HCT116 (cell line): Measurements from ENCODE around the gene NOS2. TPM values are rescaled to one million over a fixed set of nuclear protein-coding genes. Genes with fewer than 3 reads are reported as not detected.

Experiments used
- ATAC-seq: fragments of 200-7000 bp; cut with Tn5 transposase; 2 replicates; pipeline ENCODE4 v1.9.1; 2020; ENCODE audit warnings: mild to moderate bottlenecking, moderate library complexity
- BruUV-seq: library from RNA; stranded (reverse); fragments of 400-500 nt; replicated peaks from 2 replicates; lab custom pipeline; 2021; lab: Mats Ljungman, UMichigan
- CTCF ChIA-PET: fragments of 300-600 bp; sonication (Branson Sonifier 250); formaldehyde crosslinking; loops from one replicate; lab custom pipeline; 2021; ENCODE audit warnings: antibody characterized with exemption; lab: Charles Lee
- POLR2A ChIA-PET: fragments of 300-600, 350-600 bp; sonication (Branson Sonifier 250); formaldehyde crosslinking; loops from one replicate; lab custom pipeline; 2021; ENCODE audit warnings: antibody characterized with exemption; lab: Charles Lee
- RAD21 ChIA-PET, 2 experiments: fragments of 300-600 bp; sonication (Branson Sonifier 250); formaldehyde crosslinking; loops; one replicate each; lab custom pipeline; 2023; ENCODE audit warnings: low total read pairs in 2 of 2; ENCODE audit not compliant: uncharacterized antibody in 2 of 2, unreplicated experiment in 2 of 2, low non-redundant PET in 1 of 2; lab: Charles Lee
- DNase-seq: peaks from one replicate; pipeline ENCODE4 v3.0.0-alpha.2; 2010; ENCODE audit warnings: low read depth, low spot score
- H2AFZ ChIP-seq: fragments of 200-600 bp; shearing (Covaris generic), sonication (generic); 2 replicates; pipeline ENCODE4 v1.6.1; 2017; ENCODE audit warnings: low read depth, mixed run types, mixed read lengths, antibody characterized with exemption, low read length; ENCODE audit not compliant: poor library complexity, severe bottlenecking
- H3K27ac ChIP-seq: 2 replicates; pipeline ENCODE4 v1.5.1; 2012; ENCODE audit warnings: low read depth, low read length
- H3K27me3 ChIP-seq: fragments of 200-600 bp; sonication (generic); 2 replicates; pipeline ENCODE4 v1.6.1; 2016; ENCODE audit warnings: mixed run types, low read length, mixed read lengths; ENCODE audit not compliant: insufficient read depth
- H3K36me3 ChIP-seq, 2 experiments: fragments of 200-500 bp in 1 of 2; fragments of 200-600 bp in 1 of 2; sonication (Bioruptor generic) in 1 of 2; sonication (generic) in 1 of 2; 2 replicates each; pipeline versions ENCODE4 v1.5.1 to v1.6.1; 2014 to 2016; ENCODE audit warnings: low read length in 2 of 2, inconsistent platforms in 1 of 2, mixed read lengths in 1 of 2, mixed run types in 1 of 2; ENCODE audit not compliant: insufficient read depth in 2 of 2, control insufficient read depth in 1 of 2
- H3K4me1 ChIP-seq, 2 experiments: fragments of 200-600 bp in 1 of 2; sonication (generic) in 1 of 2; 2 replicates each; pipeline versions ENCODE4 v1.5.1 to v1.6.1; 2012 to 2017; ENCODE audit warnings: low read length in 2 of 2, inconsistent platforms in 1 of 2, mild to moderate bottlenecking in 1 of 2, mixed read lengths in 1 of 2, mixed run types in 1 of 2, moderate library complexity in 1 of 2; ENCODE audit not compliant: insufficient read depth in 2 of 2, control insufficient read depth in 1 of 2
- H3K4me2 ChIP-seq: fragments of 200-600 bp; sonication (generic); 2 replicates; pipeline ENCODE4 v1.6.1; 2017; ENCODE audit warnings: mixed run types, low read length, mixed read lengths
- H3K4me3 ChIP-seq, 2 experiments: fragments of 200-600 bp in 1 of 2; sonication (generic) in 1 of 2; replicated peaks in 1 of 2; 2 replicates each; pipeline ENCODE4 v1.5.1; 2011 to 2016; ENCODE audit warnings: low read length in 2 of 2, control low read depth in 1 of 2, low read depth in 1 of 2, mild to moderate bottlenecking in 1 of 2, mixed read lengths in 1 of 2, mixed run types in 1 of 2
- H3K79me2 ChIP-seq: fragments of 200-600 bp; sonication (generic); 2 replicates; pipeline ENCODE4 v1.6.1; 2017; ENCODE audit warnings: mild to moderate bottlenecking, mixed run types, low read length, moderate library complexity, mixed read lengths; ENCODE audit not compliant: insufficient read depth
- H3K9ac ChIP-seq: fragments of 200-600 bp; sonication (generic); 2 replicates; pipeline ENCODE4 v1.6.1; 2016; ENCODE audit warnings: low read length, mixed read lengths
- H3K9me2 ChIP-seq: fragments of 200-600 bp; sonication (generic), shearing (Covaris generic); 2 replicates; pipeline ENCODE4 v1.6.1; 2017; ENCODE audit warnings: mixed run types, mild to moderate bottlenecking, moderate library complexity; ENCODE audit not compliant: insufficient read depth
- H3K9me3 ChIP-seq, 2 experiments: fragments of 200-500 bp in 1 of 2; fragments of 200-600 bp in 1 of 2; sonication (Bioruptor generic) in 1 of 2; sonication (generic) in 1 of 2; 2 replicates each; pipeline ENCODE4 v1.6.1; 2014 to 2017; ENCODE audit warnings: low read length in 2 of 2, mixed read lengths in 2 of 2, inconsistent platforms in 1 of 2, low read depth in 1 of 2, mild to moderate bottlenecking in 1 of 2, mixed run types in 1 of 2, moderate library complexity in 1 of 2; ENCODE audit not compliant: control insufficient read depth in 1 of 2, insufficient read depth in 1 of 2
- H4K20me1 ChIP-seq: fragments of 200-600 bp; sonication (generic), shearing (Covaris generic); 2 replicates; pipeline ENCODE4 v1.6.1; 2017; ENCODE audit warnings: mixed run types, mild to moderate bottlenecking, moderate library complexity; ENCODE audit not compliant: insufficient read depth
- ATF3 ChIP-seq: IDR thresholded peaks from 2 replicates; pipeline ENCODE4 v1.6.1; 2012
- CBX3 ChIP-seq: IDR thresholded peaks from 2 replicates; pipeline ENCODE4 v1.6.1; 2012; ENCODE audit warnings: low read depth
- CEBPB ChIP-seq: IDR thresholded peaks from 2 replicates; pipeline ENCODE4 v1.6.1; 2012; ENCODE audit warnings: low read depth
- ELF1 ChIP-seq: IDR thresholded peaks from 2 replicates; pipeline ENCODE4 v1.6.1; 2012; ENCODE audit warnings: low read depth, borderline replicate concordance
- EZH2 ChIP-seq: fragments of 200-600 bp; sonication (generic); IDR thresholded peaks from 2 replicates; pipeline ENCODE4 v1.6.1; 2017; ENCODE audit warnings: antibody characterized with exemption, mixed run types
- EZH2phosphoT487 ChIP-seq: fragments of 200-600 bp; IDR thresholded peaks from 2 replicates; pipeline ENCODE4 v1.6.1; 2018; ENCODE audit warnings: antibody characterized with exemption, borderline replicate concordance
- POLR2A ChIP-seq: IDR thresholded peaks from 2 replicates; pipeline ENCODE4 v1.7.0; 2011; ENCODE audit warnings: borderline replicate concordance; ENCODE audit not compliant: insufficient read depth, insufficient read length; ENCODE audit errors: extremely low read depth
- SIN3A ChIP-seq: IDR thresholded peaks from 2 replicates; pipeline ENCODE4 v1.6.1; 2012; ENCODE audit warnings: low read depth
- SRF ChIP-seq: IDR thresholded peaks from 2 replicates; pipeline ENCODE4 v1.6.1; 2012; ENCODE audit warnings: low read depth
- TCF7L2 ChIP-seq: IDR thresholded peaks from 2 replicates; pipeline ENCODE4 v1.7.0; 2011; ENCODE audit warnings: borderline replicate concordance, inconsistent platforms; ENCODE audit not compliant: insufficient read depth, insufficient read length; ENCODE audit errors: extremely low read depth
- YY1 ChIP-seq: IDR thresholded peaks from 2 replicates; pipeline ENCODE4 v1.6.1; 2011; ENCODE audit warnings: low read length, low read depth, moderate library complexity, mild to moderate bottlenecking; ENCODE audit not compliant: insufficient replicate concordance; ENCODE audit errors: extremely low read depth
- ZNF274 ChIP-seq: fragments of 200-500 bp; sonication (Bioruptor generic); IDR thresholded peaks from 2 replicates; pipeline ENCODE4 v1.6.1; 2014; ENCODE audit warnings: mild to moderate bottlenecking, low read depth, low read length, inconsistent platforms
- intact Hi-C: fragments of 100-400 bp; cut with micrococcal nuclease; formaldehyde crosslinking; loops from 2 replicates; pipeline ENCODE4 v1.10.0; 2022
- total RNA-seq: library from RNA; stranded (reverse); gene quantifications from one replicate; pipeline ENCODE4 v1.2.1, GENCODE V29; 2021; ENCODE audit not compliant: unreplicated experiment
- TF ChIP-seq, protein P1 (sequence below): IDR thresholded peaks from 2 replicates; pipeline ENCODE4 v1.6.1; 2012; ENCODE audit warnings: low read depth
- TF ChIP-seq, protein P2 (sequence below): IDR thresholded peaks from 2 replicates; pipeline ENCODE4 v1.6.1; 2011; ENCODE audit warnings: mild to moderate bottlenecking, low read length, moderate library complexity; ENCODE audit not compliant: insufficient replicate concordance; ENCODE audit errors: extremely low read depth

The NOS2 gene
- total RNA-seq, 1 experiment from 2014 or later: 0.07 TPM

- intact Hi-C loops: loop anchor here (5.0 kb wide), 1 partner anchor 49 kb away; no protein-coding TSS in a partner anchor
- RAD21 ChIA-PET: no interaction called here
- Histone ChIP-seq H2AFZ (no peak overlapping the region), H3K9ac (no peak overlapping the region), H3K4me2 (no peak overlapping the region), H3K9me3 (no peaks in the 10 kb centered on the region), H3K4me3 (no peak overlapping the region), H4K20me1 (no peaks in the 10 kb centered on the region), H3K79me2 (no peaks in the 10 kb centered on the region), H3K27ac (no peak overlapping the region), H3K4me1 (peaks cover 0 to 11% of the 10 kb centered on the region in 2 experiments; a peak in 1 of 4 replicates), H3K9me2 (no peaks in the 10 kb centered on the region), H3K36me3 (no peaks in the 10 kb centered on the region), H3K27me3 (no peaks in the 10 kb centered on the region)
- CTCF ChIA-PET: interaction anchor here (2.3 kb wide), 1 partner anchor 12 kb away, joined by 9 read pairs; no protein-coding TSS in a partner anchor
- BruUV-seq: no TSS peak
- DNase-seq: no peak
- POLR2A ChIA-PET: no interaction called here
- TF ChIP-seq ZNF274: no peak
- TF ChIP-seq CEBPB: no peak
- TF ChIP-seq CBX3: no peak
- no peak for TF ChIP-seq YY1
- TF ChIP-seq, protein P1, sequence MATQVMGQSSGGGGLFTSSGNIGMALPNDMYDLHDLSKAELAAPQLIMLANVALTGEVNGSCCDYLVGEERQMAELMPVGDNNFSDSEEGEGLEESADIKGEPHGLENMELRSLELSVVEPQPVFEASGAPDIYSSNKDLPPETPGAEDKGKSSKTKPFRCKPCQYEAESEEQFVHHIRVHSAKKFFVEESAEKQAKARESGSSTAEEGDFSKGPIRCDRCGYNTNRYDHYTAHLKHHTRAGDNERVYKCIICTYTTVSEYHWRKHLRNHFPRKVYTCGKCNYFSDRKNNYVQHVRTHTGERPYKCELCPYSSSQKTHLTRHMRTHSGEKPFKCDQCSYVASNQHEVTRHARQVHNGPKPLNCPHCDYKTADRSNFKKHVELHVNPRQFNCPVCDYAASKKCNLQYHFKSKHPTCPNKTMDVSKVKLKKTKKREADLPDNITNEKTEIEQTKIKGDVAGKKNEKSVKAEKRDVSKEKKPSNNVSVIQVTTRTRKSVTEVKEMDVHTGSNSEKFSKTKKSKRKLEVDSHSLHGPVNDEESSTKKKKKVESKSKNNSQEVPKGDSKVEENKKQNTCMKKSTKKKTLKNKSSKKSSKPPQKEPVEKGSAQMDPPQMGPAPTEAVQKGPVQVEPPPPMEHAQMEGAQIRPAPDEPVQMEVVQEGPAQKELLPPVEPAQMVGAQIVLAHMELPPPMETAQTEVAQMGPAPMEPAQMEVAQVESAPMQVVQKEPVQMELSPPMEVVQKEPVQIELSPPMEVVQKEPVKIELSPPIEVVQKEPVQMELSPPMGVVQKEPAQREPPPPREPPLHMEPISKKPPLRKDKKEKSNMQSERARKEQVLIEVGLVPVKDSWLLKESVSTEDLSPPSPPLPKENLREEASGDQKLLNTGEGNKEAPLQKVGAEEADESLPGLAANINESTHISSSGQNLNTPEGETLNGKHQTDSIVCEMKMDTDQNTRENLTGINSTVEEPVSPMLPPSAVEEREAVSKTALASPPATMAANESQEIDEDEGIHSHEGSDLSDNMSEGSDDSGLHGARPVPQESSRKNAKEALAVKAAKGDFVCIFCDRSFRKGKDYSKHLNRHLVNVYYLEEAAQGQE: no peak
- TF ChIP-seq EZH2: no peak
- TF ChIP-seq, protein P2, sequence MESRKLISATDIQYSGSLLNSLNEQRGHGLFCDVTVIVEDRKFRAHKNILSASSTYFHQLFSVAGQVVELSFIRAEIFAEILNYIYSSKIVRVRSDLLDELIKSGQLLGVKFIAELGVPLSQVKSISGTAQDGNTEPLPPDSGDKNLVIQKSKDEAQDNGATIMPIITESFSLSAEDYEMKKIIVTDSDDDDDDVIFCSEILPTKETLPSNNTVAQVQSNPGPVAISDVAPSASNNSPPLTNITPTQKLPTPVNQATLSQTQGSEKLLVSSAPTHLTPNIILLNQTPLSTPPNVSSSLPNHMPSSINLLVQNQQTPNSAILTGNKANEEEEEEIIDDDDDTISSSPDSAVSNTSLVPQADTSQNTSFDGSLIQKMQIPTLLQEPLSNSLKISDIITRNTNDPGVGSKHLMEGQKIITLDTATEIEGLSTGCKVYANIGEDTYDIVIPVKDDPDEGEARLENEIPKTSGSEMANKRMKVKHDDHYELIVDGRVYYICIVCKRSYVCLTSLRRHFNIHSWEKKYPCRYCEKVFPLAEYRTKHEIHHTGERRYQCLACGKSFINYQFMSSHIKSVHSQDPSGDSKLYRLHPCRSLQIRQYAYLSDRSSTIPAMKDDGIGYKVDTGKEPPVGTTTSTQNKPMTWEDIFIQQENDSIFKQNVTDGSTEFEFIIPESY: no peak
- TF ChIP-seq SIN3A: no peak
- no peak for TF ChIP-seq ELF1
- no peak for TF ChIP-seq POLR2A
- no peak for TF ChIP-seq TCF7L2
- TF ChIP-seq EZH2phosphoT487: no peak
- TF ChIP-seq SRF: no peak
- no peak for TF ChIP-seq ATF3
- ATAC-seq: no peak
Observed at GRCh38 chr17:27793168-27793905, 7.0 kb downstream of the NOS2 start.
